ENCODE results near the gene PET117.
"Not testable (repeated sequence)": the region's sequence is repeated elsewhere in the genome, so short reads cannot be mapped to it uniquely, and the experiment has no call there.

PET117 gene

DNA sequence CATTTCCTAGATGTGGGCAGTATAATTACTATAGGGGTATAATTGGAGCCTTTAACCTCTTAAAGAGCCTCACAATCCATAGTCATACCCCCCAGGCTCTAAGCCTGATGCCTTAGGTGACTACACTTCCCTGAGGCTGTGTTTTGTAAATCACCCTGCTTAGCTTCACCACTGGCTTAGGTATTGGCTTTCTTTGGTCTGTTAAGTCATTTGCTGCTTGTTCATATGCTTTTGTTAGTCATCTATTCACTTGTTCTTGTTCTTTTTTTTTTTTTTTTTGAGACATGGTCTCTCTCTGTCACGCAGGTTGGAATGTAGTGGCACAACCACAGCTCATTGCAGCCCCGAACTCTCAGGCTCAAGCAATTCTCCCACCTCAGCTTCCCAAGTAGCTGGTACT, 26.7 kb downstream of the PET117 start:
- DNase-seq (ENCODE audit: low read depth), result no peak

DNA sequence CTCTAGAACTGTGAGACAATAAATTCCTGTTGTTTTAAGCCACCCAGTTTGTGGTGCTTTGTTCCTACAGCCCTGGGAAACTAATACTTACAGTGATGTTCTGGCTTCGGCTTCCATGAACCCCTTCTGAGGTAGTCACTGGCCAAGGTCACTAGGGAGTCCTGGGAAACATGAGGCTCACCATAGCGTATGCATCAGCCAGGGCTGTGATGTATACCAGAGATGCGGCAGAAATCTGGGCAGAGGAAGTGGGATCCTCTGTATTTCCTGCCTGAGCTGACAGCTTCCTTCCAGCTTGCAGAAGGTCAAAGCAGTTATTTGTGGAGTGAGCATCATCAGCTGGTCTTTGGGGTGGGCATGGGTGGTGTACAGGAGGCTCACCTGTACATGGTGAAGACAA, 27.9 kb downstream of the PET117 start:
- no peak for DNase-seq (ENCODE audit: low read depth)

DNA sequence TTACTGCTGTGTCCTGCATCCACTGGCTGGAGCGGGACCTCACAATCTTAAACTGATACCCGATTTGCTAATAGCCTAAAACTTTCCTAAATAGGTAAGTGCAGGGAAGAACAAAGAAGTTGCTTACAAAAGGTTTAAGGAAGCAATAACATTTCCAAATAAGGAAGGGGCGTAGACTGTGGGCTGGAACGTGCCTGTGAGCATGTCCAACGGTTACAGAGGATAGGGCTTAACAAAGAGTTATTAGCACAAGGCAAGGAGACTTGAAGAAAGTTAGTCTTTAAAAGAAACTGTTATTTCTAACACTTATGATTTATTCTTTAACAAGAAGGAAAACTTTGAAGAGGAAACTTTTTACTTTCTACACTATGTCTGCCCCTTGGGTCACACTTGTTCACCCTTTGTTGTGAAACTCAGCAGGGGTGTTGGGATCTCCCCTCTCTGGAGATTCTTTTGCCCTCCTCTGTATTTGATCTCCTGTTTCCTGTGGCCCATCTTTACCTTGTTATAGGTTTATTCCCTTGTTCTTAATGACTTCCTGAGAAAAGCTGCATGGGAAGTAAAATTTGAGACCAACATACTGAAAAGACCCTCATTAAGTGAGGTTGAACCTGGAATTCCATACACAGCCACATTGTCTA, 28.7 kb downstream of the PET117 start:
- DNase-seq (ENCODE audit: low read depth), result no peak

- DNase-seq (ENCODE audit: low read depth), result no peak
Observed at GRCh38 chr20:18166950-18167349, 29.3 kb downstream of the PET117 start.

GRCh38 chr20:18172379-18172778, 34.7 kb downstream of the PET117 start:
- no peak for DNase-seq (ENCODE audit: low read depth)

DNA sequence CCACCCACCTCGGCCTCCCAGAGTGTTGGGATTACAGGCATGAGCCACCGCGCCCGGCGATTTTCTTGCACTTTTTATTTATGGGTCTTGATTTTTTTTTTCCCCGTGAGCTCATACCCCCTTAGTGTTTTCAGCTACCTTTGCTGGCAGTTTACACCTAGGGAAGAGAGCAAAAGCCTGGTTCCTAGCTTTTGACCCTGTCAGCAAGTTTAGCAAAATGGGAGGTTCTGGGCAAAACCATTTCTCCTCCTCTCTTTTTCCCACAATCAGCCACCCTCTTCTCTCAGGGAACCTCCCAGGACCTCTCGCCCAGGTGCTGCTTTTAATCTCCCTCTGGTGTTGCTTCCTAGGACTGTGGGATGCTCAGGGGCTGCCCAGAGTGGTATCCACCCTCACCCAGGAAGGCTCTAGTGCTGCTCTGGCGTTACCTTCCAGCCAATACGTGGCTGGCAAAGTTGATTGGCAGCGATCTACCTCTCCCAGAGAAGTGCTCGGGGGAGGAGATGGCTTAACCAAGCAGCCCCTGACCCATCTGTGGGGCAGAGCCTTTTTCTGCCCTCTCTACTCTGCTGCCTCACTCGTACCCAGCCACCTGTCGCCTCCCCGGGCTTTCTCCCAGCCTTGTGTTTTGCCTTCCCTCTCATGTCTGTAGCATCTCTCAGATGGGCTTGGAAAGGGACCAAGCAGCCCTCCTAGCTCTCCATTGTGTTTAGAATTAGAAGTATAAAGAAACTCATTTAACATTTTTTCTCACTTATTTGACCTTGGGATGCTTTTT, 37.4 kb downstream of the PET117 start:
- DNase-seq (ENCODE audit: low read depth), result no peak

GRCh38 chr20:18176318-18176785, 38.7 kb downstream of the PET117 start:
- DNase-seq (ENCODE audit: low read depth), result no peak

- DNase-seq (ENCODE audit: low read depth), result not testable (repeated sequence)
Observed at GRCh38 chr20:18180366-18180765, 42.7 kb downstream of the PET117 start.

- DNase-seq (ENCODE audit: low read depth), result no peak
Observed at GRCh38 chr20:18180815-18181214, 43.2 kb downstream of the PET117 start.

DNA sequence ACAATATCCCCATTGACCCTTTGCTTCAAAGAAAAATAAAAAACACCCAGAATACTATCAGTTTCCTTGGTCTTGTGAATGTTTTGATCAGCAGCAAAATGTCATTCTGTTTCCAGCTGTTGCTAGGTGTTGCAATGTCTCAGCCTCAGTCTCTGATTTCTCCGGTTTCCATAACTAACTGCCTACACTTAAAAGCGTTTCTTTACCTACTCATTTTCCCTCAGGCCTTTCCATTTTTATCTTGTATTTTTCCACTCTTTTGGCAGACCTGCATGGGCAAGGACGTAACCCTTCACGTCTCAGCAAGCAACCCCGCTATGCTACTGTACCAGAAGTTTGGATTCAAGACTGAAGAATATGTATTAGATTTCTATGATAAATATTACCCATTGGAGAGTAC, 49.4 kb downstream of the PET117 start:
- DNase-seq (ENCODE audit: low read depth), result no peak

DNA sequence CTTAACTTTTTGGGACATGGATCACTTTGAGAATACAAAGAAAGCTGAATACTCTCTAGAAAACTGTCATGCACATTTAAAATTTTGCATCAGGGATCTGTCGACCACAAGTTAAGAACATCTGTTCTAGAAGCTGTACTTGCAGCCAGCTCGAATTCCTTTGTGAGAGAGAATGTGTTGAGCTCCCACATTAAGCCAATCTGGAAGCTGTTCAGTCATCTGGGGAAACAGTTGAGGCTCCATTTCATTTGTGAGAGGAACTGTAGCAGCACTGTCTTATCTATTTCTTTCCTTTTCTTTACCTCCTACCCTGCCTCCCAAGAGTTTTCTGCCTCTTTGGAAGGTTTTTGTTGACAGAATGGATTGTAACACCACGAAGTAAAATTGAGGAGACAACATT, 50.8 kb downstream of the PET117 start:
- DNase-seq (ENCODE audit: low read depth), result no peak

GRCh38 chr20:18190338-18191233, 52.9 kb downstream of the PET117 start:
- DNase-seq (ENCODE audit: low read depth), result no peak

GRCh38 chr20:18191306-18191705, 53.6 kb downstream of the PET117 start:
- no peak for DNase-seq (ENCODE audit: low read depth)

All from stimulated activated CD8-positive, alpha-beta memory T cell treated with anti-CD3 and anti-CD28 coated beads, Interleukin-12 subunit alpha, Interleukin-12 subunit beta, amount 100 ng/mL, for 1 hour (primary cell).